H1 (cell line): Measurements from ENCODE around the gene TMEM117.

ENCODE experiments used
- JUND ChIP-seq: IDR thresholded peaks from 2 replicates; pipeline ENCODE4 v1.6.1; 2011; ENCODE audit warnings: mild to moderate bottlenecking, improper control_type of control experiment, low read length
- KDM1A ChIP-seq: fragments of 200-600, 300-600 bp; sonication (generic); IDR thresholded peaks from 2 replicates; pipeline ENCODE4 v1.7.1; 2016; ENCODE audit warnings: mild to moderate bottlenecking, low read length, borderline replicate concordance
- KDM5A ChIP-seq: fragments of 200-600 bp; IDR thresholded peaks from 2 replicates; pipeline ENCODE4 v1.7.1; 2012; ENCODE audit warnings: mild to moderate bottlenecking, low read length, inconsistent platforms, mixed read lengths
- TCF12 ChIP-seq: IDR thresholded peaks from 2 replicates; pipeline ENCODE4 v1.6.1; 2011; ENCODE audit warnings: low read depth, mild to moderate bottlenecking, low read length
- TF ChIP-seq, protein P1 (sequence below): IDR thresholded peaks from 2 replicates; pipeline ENCODE4 v1.6.1; 2011; ENCODE audit warnings: low read depth, mild to moderate bottlenecking, low read length; ENCODE audit not compliant: insufficient read depth
- TF ChIP-seq, protein P2 (sequence below), 3 experiments: IDR thresholded peaks; 1 replicate in 2 of 3; 2 replicates in 1 of 3; pipeline versions ENCODE4 v1.5.1 to v1.6.1; 2011; ENCODE audit warnings: low read length in 3 of 3, mild to moderate bottlenecking in 3 of 3, inconsistent platforms in 2 of 3, low read depth in 1 of 3, moderate library complexity in 1 of 3; ENCODE audit not compliant: insufficient read depth in 1 of 3; ENCODE audit errors: control extremely low read depth in 1 of 3

DNA sequence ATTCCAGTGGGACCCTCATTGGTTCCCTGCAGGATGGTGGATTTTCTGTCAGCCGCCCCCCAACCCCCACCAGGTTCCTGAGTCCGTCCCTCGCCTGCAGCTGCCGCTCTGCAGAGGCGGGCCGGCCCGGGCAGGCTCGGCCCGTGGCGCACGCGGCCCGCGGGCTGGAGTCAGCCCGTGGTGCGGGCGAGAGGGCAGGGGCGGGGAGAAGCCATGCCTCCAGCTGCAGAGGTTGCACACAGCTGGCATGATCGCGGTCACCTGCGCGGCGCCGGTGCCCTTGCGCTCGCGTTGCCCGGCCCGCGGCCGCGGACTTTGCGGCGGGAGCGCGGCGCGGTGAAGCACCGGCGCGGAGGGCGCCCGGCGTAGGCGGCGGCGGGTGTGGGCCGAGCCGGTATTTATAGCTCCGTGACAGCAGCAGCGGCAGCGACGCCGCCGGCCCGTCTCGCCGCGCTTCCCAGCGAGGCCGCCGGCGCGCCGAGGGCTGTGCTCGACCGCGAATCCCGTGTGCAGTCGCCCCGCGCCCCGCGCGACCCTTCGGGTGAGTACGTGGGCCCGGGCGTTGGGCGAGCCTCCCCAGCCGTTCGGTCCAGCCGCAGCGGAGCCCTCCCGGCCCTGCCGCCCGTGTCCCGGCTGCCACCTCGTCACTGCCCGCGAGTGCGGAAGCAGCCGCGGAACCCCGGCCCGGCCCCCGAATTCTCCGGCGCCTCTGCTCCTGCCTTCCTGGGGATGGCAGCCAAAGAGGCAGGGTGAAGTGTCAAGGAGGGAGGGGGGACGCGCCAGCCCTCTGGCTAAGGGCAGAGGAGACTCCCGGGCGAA lies at the start of gene TMEM117:
- TF ChIP-seq, protein P1, sequence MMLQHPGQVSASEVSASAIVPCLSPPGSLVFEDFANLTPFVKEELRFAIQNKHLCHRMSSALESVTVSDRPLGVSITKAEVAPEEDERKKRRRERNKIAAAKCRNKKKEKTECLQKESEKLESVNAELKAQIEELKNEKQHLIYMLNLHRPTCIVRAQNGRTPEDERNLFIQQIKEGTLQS = no peak
- TF ChIP-seq JUND = no peak
- TF ChIP-seq KDM1A = no peak
- no peak for TF ChIP-seq TCF12
- no peak for TF ChIP-seq KDM5A
- TF ChIP-seq, protein P2, sequence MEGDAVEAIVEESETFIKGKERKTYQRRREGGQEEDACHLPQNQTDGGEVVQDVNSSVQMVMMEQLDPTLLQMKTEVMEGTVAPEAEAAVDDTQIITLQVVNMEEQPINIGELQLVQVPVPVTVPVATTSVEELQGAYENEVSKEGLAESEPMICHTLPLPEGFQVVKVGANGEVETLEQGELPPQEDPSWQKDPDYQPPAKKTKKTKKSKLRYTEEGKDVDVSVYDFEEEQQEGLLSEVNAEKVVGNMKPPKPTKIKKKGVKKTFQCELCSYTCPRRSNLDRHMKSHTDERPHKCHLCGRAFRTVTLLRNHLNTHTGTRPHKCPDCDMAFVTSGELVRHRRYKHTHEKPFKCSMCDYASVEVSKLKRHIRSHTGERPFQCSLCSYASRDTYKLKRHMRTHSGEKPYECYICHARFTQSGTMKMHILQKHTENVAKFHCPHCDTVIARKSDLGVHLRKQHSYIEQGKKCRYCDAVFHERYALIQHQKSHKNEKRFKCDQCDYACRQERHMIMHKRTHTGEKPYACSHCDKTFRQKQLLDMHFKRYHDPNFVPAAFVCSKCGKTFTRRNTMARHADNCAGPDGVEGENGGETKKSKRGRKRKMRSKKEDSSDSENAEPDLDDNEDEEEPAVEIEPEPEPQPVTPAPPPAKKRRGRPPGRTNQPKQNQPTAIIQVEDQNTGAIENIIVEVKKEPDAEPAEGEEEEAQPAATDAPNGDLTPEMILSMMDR (IDR thresholded peaks at IDR 0.05; ENCODE audit: control extremely low read depth in 1 of 3, insufficient read depth in 1 of 3, low read depth in 1 of 3, low read length in 3 of 3) = no peak
